ENCODE results near the gene TRIM34.
"Not testable (repeated sequence)": the region's sequence is repeated elsewhere in the genome, so short reads cannot be mapped to it uniquely, and the experiment has no call there.

TRIM34 gene

DNA sequence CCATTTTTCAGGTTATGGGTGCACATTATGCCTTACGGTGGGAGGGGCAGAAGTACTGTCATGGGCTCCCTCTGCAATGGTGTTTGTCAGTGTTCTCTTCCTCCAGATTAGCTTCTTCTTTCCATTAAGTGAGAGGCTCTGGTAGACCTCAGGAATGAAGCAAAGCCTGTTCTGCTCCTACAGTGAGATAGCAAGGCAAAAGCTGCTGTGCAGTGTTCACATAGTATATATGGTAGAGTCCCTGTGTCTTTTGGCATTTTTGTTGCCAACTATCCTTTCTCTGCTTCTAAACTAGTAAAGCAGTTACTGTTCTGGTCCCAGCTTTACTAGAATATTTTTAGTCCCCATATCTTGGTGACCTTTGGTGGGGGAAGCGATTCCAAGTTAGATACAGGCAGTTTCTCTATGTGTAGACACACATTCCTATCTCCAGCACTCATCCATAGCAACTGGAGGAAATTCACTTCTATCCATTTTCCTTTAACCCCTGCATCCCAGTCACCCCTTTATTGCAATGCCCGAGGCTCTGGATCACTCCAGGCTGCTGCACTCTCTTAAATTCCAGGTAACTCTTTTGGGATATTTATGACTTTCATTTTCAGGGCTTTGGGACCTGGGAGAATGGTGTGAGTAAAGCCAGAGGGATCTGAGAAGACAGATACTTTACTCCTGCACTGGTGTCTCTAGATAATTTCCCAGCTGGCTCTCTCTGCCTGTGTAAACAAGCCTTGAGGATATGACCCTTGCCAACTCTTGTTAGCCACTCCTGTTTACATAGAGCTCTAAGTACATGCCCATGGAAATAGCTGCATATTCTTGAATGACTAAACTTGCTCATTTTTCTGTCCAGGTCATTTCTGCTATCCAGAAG, 3.9 kb upstream of the TRIM34 start:
- DNase-seq, result no peak

DNA sequence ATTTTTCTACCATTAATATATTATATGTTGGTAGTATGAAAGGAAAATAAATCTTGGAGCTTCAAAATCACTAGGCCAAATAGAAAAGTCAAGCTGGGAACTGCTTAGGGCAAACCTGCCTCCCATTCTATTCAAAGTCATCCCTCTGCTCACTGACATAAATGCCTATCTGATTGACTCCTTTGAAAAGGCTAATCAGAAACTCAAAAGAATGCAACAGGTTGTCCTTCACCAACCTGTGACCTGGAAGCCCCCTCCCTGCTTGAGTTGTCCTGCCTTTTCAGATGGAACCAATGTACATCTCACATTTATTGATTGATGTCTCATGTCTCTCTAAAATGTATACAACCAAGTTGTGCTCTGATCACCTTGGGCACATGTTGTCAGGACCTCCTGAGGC, 3.2 kb upstream of the TRIM34 start:
- DNase-seq, result no peak

DNA sequence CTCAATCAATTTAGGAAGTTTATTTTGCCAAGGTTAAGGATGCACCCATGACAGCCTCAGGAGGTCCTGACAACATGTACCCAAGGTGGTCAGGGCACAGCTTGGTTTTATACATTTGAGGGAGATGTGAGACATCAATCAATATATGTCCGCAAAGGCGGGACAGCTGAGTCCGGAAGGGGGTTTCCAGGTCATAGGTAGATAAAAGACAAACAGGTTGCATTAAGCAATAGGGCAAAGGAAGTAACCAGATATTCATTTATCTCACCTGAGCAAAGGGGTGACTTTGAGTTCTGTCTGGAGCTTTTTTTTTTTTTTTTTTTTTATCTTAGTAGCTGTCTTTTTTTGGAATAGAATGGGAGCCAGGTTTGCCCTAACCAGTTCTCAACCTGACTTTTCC, 2.0 kb upstream of the TRIM34 start:
- DNase-seq, result no peak

- no peak for DNase-seq
Measured at GRCh38 chr11:5625281-5625680, 480 bp downstream of the TRIM34 start.

GRCh38 chr11:5626196-5626595, 1.4 kb downstream of the TRIM34 start:
- DNase-seq, result no peak

- no peak for DNase-seq
Measured at GRCh38 chr11:5631417-5631816, 6.6 kb downstream of the TRIM34 start.

GRCh38 chr11:5631969-5632635, 7.3 kb downstream of the TRIM34 start:
- no peak for DNase-seq

GRCh38 chr11:5639953-5640352, 15.2 kb downstream of the TRIM34 start:
- DNase-seq, result no peak

GRCh38 chr11:5643585-5643984, 18.8 kb downstream of the TRIM34 start:
- no peak for DNase-seq

- no peak for DNase-seq
Measured at GRCh38 chr11:5646139-5646538, 21.3 kb downstream of the TRIM34 start.

- no peak for DNase-seq
Measured at GRCh38 chr11:5655474-5655873, 30.7 kb downstream of the TRIM34 start.

DNA sequence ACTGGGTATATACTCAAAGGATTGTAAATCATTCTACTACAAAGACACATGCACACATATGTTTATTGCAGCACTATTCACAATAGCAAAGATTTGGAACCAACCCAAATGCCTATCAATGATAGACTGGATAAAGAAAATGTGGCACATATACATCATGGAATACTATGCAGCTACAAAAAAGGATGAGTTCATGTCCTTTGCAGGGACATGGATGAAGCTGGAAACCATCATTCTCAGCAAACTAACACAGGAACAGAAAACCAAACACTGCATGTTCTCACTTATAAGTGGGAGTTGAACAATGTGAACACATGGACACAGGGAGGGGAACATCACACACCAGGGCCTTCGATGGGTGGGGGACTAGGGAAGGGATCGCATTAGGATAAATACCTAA, 32.2 kb downstream of the TRIM34 start:
- DNase-seq, result not testable (repeated sequence)

- DNase-seq, result no peak
Measured at GRCh38 chr11:5658318-5658717, 33.5 kb downstream of the TRIM34 start.

DNA sequence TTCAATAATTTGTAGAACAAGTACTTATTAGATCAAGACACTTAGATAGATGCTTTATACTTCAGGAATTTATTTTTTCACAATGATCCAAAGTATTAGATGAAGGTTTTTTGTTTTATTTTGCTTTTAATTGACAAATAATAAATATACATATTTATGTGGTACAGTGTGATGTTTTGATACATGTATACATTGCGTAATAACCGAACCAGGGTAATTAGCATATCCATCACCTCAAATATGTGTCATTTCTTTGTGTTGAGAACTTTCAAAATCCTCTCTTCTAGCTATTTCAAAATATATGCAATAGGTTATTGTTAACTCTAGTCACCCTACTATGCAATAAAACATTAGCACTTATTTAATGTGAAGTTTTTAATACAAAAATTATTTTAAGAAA, 38.7 kb downstream of the TRIM34 start:
- no peak for DNase-seq

GRCh38 chr11:5665051-5665570, 40.3 kb downstream of the TRIM34 start:
- no peak for DNase-seq

GRCh38 chr11:5665746-5666401, 41.1 kb downstream of the TRIM34 start:
- DNase-seq, result no peak

- DNase-seq, result no peak
Measured at GRCh38 chr11:5666402-5666793, 41.6 kb downstream of the TRIM34 start.

DNA sequence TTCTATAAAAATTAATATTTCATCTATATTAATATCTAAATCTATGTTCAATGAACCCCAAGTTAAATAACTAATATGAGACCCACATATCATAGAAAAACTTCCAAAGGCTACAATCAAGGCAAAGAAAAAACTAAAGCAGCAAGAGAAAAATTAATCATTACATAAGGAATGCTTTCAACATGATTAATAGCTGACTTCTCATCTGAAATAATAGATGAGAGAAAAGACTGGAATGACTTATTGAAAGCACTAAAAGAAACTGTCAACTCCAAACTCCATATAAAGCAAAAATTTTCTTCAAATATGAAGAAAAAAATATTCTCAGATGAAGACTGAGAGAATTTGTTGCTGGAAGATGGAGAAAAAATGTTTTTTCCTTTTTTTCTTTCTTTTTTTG, 47.0 kb downstream of the TRIM34 start:
- no peak for DNase-seq

DNA sequence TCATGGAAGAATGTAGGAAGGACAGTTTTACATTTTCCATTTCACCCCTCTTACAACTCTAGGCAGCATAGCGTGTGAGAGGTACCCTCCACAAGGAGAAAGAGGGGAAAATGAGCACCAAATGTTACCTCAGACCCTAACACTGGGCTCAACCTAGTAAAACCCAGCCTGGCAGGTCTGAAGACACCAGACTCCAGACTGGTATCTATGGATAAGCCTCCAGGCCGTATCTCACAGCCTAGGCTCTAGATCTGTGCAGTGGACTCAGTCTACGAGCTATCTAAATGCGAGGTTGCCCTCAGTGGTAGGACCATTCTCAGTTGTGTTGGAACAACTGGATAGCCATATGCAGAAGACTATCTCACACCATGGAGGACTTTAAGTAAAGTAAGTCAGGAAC, 49.6 kb downstream of the TRIM34 start:
- no peak for DNase-seq

- DNase-seq, result no peak
Measured at GRCh38 chr11:5679811-5680210, 55.0 kb downstream of the TRIM34 start.

GRCh38 chr11:5682890-5683441, 58.2 kb downstream of the TRIM34 start:
- not testable (repeated sequence) for DNase-seq

DNA sequence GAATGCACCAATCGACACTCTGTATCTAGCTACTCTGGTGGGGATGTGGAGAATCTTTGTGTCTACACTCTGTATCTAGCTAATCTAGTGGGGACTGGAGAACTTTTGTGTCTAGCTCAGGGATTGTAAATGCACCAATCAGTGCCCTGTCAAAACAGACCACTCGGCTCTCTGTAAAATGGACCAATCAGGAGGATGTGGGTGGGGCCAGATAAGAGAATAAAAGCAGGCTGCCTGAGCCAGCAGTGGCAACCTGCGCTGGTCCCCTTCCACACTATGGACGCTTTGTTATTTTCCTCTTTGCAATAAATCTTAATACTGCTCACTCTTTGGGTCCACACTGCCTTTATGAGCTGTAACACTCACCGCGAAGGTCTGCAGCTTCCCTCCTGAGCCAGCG, 58.8 kb downstream of the TRIM34 start:
- not testable (repeated sequence) for DNase-seq

All from amygdala (tissue), 56 donors.